SH-SY5Y (cell line): ENCODE data around the gene PALM3.

Experiments used
- GATA2 ChIP-seq: IDR thresholded peaks from 2 replicates; pipeline ENCODE4 v1.6.1; 2011; ENCODE audit warnings: mild to moderate bottlenecking, low read depth, low read length
- GATA3 ChIP-seq: IDR thresholded peaks from 2 replicates; pipeline ENCODE4 v1.6.1; 2011; ENCODE audit warnings: low read depth, mild to moderate bottlenecking, low read length, moderate library complexity

GRCh38 chr19:14094854-14095253 lies 33.0 kb upstream of the PALM3 start:
- TF ChIP-seq GATA3 (no peak), GATA2 (no peak)
